DMS114 treated with DMSO at 0.1 percent for 48 hours (cell line): ENCODE measurements around the gene CHCHD6.
A peak's percentile ranks its signal among the peaks of the same experiment; 100 is the strongest.

Source experiments
- DNase-seq: peaks from one replicate; lab custom pipeline; 2025; ENCODE audit not compliant: unreplicated experiment; lab: John Stamatoyannopoulos, UW

The CHCHD6 gene

DNA sequence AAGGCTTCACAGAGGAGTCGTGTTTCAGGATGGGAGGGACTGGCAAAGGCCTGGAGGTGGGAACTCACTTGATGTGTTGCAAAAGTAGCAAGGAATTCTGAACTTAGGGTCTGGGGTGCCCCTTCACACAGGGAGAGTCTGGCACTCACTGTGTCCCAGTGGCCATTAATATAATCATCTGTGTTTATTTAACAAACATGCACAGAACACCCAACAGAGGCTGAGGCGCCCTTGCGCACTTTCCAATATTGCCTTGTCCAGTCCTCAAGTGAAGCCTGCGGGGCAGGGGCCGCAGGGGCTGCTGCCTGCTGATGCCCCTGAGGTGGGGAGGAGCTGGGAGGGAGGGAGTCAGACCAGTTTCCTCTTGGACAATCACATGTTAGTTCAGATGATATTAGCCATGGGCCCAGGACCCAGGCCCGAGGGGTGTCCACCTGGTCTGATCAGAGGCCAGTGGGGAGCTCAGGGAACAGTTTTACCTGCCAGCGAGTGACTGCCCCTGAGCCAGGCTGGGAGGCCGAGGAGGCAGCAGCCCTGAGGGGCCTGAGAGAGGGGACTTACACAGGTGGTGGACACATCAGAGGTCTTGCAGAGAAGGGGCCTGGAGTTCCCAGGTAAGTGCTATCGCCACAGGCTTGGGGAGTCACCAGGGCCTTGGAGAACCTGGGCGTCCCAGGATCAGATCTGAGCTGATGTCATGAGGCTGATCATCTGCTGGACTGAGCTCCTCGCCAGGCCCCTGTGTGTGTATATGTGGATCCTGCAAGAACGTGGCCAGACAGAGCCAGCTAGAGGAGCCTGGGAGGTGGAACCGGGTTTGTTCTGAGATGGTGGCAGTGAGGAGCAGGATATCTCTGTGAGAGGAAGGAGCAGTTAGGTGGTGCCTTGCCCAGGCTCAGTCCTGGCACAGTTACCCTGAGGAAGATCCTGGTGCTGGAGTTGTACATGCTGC lies 35.3 kb upstream of the CHCHD6 start:
- no peak for DNase-seq

DNA sequence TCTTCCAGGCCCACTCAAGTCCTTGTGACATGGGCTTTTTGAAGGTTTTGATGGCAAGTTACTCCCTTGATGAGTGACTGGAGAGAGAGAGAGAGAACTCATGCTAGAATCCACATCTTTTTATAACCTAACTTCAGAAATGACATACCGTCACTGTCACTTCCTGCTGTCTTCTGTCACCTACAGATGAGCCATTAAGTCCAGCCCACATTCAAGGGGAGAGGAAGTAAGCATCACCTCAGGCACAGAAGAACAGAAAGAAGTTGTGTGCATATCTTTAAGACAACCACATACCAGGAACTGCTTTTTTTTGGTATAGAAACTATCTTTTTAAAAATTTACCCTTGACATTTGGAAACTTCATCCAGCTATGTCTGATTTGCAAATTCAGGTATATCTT lies 32.5 kb upstream of the CHCHD6 start:
- no peak for DNase-seq

DNA sequence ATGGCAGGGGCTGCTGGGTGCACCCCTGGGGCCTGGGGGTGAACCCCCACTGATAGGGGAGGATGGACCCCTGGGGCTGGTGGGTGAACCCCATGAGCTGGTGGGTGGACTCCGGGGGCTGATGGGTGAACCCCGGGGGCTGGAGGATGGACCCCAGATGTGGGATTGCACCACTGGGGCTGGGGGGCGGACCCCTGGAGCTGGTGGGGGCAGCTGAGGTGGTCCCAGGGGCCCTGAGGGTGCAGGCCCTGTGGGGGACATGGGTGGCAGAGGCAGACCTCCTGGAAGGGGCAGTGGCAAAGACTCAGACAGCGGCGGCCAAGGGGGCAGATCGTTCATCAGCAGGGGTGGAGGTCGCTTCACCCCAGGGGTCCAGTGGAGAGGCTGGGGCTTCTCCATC lies 31.7 kb upstream of the CHCHD6 start:
- DNase-seq, result no peak

DNA sequence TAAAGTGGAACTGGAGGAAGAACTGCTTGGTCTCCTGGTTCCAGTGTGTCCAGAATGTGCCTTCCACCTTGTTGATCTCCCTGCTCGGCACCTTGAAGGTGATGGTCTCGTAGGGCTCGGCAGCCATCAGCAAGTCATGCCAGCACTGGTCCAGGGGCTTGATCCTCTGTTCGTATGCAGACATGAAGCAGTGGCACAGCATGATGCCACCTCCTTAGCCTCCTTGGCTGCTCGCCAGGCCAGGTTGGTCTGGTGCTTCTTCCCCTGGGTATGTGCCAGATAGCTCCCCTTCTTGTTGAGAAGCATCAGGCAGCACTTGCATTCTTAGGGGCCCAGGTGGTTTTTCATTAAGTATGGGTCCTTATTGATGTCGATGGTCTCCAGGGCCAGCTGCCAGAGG lies 31.3 kb upstream of the CHCHD6 start:
- DNase-seq, result no peak

DNA sequence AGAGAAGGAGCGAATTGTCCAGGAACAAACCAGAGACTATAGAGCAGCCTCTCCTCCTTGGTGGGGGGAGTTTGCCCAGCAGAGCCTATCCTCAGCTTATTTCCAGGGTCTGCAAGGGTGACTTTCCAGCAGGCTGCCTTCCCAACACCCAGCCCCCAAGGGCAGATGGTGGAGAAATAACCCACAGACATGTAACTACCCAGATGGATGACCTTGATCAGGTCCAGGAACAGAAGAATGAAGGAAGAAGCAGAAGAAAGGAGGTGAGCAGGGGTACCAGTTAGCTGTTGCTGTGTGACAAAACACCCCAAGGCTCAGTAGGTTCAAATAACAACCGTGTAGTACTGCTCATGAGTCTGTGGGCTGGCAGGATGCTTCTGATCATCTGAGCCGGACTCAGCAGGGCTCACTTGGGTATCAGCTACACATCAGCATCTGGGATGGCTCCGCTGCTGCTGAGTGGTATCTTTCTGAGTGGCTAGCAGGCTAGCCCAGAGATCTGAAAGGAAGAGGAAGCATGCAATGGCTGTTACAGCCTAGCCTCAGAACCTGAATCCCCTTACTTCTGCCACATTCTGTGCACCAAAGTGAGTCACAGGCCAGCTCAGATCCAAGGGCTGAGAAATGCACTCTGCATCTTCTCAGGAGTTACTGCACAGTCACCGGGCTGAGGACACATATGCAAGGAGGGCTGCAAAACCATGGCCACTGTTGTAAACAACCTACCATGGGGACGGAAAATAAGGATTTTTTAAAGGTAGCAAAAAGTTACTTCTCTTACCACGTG lies 26.9 kb upstream of the CHCHD6 start:
- no peak for DNase-seq

DNA sequence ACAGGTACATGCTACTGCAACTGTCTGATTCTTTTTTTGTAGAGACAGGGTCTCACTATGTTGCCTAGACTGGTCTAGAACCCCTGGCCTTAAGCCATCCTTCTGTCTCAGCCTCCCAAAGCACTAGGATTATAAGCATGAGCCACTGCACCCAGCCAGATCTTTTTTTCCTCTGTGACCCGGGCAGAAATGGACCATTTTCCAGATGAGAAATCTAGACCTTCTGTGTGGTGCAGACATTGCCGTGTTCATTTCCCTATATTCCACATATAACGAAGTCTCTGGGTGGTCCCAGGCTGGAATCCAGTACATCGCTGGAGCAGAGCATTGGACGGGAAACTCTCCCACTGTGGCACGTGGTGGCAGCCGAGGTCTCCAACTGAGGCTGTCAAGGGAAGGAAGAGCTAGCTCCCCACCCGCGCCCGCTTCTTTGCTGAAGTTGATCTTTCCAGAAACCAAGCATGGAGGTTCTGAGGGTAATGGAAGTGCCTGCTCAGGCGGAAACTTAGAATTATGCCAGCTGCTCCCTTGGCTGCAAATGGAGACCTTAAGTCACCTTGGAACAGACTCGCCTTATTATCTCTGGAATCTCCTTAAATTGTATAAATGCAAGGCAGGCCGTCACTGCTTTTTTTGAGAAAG lies 26.1 kb upstream of the CHCHD6 start:
- DNase-seq, result no peak

DNA sequence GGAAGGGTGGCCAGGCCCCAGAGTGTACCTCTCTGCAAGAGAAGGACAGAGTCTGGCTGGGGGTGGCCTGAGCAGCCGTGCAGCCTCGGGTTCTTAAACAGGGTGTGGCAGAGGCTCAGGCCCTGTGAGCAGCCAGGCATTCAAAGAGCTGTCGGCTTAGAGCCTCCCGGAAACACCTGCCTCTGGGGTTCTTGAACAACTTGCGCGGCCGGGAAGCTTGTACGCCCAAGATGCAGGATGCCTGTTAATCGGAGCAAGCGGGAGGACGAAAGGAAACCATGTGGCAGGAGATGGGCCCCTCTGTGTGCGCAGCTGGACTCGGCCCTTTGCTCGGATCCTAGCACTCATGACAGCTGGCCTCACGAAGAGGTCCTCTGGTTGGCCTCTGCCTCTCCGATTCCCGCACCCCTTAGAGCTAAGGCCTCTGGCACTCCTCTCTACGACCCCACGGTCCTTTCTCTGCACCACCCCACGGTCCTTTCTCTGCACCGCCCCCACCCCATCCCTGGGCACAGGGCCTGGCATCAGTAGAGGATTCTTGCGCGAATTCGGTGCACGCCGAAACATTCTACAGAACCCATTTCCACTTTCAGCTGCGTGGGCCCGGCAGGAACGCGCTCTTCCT lies 25.2 kb upstream of the CHCHD6 start:
- no peak for DNase-seq

DNA sequence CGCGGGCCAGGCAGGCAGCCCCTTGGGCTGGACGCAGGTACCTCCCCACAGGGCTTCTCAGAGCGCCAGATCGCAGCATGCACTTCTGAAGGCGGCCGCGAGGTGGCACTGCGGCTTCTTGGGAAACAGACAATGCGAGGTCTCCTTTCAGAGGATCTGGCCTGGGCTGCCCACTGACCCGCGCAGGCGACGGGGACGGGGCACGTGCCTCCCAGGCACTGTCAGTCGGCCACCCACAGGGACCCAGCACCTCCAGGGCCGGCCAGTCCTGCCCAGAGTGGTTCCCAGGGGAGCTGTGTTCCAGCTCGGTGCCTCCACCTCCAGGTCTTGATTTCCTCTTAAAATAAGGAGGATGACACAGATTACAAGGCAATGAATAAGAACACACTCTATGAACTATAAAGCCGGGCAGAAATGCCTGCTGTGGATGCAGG lies 24.7 kb upstream of the CHCHD6 start:
- DNase-seq, result peak; percentile 51

DNA sequence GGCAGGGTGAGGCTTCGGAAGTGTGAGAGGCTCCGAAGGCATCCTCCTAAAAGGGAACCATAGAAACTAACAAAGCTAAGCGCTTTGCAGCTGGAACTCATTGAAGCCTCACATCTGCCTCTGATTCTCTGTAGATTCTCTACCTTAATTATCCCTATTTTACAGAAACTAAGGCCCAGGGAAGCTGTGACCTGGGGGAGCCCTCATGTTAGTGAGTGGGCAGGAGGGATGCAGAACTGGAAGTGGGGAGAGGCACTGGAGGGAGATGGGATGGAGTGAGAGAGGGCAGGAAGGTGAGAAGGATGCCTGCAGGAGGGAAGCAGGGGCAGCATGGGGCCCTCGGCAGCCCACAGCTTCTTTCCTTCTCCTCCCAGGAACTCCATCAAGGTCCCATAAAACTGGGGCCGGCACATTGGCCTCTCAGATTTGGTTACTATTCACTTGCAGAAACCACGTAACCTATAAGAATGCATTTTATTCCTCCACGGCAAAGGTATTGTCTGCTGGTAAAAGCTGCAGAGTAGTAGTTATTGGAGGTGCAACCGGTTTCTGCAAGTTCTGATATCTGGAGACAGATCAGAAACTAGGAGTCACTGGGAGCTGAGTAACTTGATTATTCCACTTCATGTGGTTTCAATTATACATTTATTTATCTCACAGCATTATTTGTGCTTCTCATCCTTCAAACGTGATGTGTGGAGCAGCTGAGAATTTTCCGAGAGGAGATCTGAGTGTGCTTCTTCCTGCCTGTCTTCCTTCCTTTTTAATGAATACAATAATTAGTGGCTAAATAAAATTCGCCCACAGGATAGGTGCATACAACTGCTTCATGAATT lies 24.0 kb upstream of the CHCHD6 start:
- no peak for DNase-seq

DNA sequence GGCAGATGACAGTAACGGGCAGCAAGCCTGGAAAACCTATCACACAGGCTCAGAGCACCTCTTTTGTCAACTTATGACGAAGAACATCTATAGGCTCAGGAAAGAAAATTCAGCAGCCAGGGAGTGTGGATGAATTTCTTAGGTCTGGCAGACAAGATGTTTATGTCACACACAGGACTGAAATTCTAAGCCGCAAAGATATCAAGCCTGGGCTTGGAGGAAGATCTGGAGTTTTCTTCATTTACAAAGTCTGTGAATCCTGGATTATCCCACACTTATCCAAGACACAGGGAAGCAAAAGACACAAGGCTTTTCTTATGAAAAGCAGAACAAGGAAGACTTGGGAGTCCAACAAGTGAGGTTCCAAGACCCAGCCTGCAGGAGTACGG lies 23.4 kb upstream of the CHCHD6 start:
- DNase-seq, result no peak

DNA sequence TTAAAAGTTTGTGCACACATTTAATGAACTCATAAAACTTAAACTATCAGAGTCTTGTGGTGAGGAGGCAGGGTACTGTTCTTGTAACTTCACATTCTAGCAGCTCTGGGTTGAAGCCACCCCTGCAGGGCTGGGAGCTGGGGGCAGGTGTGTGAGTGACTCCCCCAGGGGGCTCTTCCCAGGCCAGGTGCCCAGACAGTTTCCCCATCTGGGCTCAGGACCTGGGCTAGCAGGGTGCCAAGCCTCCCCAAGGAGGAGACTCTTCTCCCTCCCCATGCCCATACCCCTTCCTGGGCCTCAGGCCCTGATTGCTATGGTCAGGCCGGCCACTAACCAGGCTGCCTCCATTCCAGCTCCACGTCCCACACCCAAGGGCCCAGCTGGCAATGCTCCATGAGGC lies 22.0 kb upstream of the CHCHD6 start:
- DNase-seq, result no peak

DNA sequence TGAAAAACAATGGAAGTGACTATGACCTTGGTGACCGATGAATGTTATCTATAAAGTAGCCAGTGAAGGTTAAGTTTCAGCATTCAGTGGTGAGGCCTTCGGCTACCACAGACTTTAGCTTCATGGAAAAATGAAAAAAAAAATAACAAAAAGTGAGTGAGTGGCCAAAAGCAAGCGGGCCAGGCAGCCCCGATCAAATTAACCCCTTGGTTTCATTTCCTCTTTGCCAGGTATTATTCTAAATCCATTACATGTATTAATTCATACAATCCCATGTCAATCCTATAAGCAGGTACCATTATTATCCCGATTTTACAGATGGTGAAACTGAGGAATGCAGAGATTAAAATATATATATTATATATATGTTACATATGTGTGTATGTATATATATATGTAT lies 21.0 kb upstream of the CHCHD6 start:
- DNase-seq, result no peak

DNA sequence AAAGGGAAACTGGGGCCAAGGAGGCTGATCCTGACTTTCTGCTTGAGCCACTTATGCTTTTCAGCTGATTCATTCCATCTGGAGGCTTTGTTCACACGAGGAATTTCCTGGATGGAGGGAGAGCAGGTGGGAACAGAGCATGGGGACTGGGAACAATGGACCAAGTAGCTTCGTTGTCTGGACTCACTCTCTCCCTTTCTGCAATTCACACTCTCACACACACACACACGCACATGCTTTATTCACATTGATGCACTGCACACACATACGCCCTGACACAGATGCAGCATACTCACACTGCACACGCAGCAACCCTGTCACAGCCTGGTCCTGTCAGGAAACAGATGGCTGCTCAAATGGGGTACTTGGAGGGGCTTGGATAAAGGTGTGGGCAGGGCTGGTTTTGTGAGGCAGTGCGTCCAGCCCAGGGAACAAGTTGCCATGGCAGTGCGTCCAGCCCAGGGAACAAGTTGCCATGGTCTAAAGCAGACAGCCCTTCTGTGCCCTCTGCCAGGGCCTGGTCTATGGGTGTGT lies 19.8 kb upstream of the CHCHD6 start:
- DNase-seq, result no peak

DNA sequence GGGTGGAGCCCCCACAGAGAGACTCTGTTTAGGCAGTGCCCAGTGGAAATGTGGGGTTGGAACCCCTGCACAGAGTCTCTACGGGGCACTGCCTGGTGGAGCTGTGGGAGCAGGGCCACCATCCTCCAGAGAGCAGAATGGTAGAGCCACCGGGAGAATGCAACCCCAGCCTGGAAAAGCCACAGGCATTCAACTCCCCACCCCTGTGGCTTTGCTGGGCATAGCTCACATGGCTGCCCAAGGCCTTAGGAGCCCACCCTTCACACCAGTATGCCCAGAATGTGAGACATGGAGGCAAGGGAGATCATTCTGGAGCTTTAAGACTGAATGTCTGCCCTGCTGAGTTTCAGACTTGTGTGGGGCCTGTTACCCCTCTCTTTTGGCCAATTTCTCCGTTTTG lies 19.0 kb upstream of the CHCHD6 start:
- DNase-seq, result no peak

DNA sequence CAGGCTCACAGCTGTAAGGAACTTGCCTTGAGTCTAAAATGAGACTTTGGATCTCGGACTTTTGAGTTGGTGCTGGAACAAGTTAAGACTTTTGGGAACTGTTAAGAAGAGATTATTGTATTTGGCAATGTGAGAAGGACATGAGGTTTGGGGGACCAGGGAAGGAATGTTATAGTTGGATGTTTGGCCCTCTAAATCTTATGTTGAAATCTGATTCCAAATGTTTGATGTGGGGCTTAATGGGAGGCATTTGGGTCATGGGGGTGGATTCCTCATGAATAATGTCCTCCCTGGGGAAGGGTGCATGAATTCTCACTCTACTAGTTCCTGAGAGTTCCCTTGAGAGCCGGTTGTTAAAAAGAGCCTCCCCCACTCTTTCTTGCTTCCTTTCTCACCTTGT lies 18.5 kb upstream of the CHCHD6 start:
- DNase-seq, result no peak

DNA sequence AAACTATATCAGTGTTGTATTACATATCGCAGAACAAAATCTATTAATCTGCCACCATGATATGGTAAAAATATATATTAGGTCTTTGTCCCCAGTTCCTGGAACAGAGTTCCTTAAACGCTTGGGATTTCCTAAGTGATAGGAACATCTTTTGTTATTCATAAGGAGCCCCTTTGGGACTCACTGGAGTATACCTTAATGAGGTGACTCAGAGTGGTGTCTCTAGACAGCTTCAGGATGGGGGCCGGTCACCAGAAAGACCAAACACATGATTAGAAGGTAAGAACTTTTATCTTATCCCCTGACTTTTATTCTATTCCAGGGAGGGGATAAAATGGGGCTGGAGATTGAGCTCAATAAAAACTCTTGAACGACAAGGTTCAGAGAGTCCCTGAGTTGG lies 12.3 kb upstream of the CHCHD6 start:
- no peak for DNase-seq

DNA sequence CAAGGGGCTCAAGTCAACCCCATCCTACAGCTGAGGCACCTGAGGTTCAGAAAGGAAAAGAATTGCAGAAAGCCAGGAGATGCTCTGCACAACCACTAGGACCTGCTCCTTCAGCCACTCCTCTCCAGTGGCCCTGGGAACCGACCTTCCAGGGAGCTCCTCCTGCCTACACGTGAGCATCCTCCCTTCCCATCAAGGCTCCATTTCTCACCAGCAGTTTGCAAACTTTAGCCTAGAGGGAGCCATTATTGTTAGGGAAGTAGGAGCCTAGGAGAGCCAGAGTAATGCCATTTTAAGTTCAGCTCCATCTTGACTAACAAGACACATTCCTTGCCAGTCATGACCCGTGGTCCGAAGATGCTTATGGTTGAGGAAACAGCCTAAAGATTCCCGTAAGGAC lies 11.2 kb upstream of the CHCHD6 start:
- DNase-seq, result no peak

DNA sequence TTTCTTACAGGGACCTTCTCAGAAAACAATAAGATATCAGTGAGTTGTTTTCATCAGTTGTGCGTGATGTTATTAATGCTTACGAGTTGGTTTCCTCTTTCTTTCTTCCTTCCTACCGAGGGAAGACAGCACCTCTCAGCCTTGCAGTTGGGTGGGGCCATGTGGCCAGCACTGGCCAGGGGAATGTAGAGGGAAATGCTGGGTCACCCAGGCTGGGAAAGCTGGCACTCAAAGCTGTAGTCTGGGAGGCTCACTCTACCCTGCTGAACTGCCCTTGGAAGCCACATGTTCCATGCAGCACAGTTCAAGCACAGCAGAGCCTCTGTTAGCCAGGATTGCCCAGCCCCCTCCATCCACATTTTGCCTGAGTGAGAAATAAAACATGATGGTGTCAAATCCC lies 10.1 kb upstream of the CHCHD6 start:
- DNase-seq, result no peak

DNA sequence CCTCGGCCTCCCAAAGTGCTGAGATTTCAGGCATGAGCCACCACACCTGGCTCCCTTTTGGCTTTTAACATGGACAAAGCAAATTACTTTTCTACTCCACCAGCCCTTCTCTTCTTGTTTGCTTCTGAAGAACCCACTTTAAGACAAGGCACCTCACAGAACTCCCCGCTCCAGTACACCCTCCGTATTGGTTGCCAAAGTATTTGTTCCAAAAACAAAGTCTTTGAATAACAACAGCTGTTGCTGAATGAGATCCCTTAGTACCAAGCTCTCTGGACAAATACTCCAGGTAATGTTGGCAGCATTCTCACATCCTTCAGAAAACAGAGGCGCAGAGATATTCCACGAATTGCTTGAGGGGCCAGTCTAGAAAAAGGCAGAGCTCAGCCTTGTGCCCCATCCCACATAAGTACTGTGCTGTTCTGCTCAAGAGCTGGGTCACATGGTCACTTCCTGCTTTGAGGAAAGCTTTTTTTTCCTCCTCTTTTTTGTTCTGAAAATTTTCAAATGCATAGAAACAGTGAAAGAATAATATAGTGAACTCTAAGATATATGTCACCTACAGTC lies 7.3 kb upstream of the CHCHD6 start:
- DNase-seq, result no peak

DNA sequence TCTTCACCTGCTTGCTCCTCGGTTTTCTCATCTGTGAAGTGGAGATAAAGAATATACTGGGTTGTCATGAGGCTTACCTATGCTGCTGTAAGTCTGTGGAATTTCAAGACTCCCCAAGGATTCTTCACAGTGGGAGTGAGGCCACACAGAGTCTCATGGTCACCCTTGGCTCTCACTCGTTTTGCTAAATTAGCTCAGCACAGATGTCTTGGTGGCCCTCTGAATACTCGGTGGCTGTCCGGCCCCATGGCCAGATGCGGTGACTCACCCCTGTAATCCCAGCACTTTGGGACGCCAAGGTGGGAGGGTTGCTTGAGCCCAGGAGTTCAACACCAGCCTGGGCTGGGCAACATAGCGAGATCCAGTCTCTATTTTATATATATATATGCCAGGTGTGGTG lies 5.0 kb upstream of the CHCHD6 start:
- no peak for DNase-seq
